ENCODE measurements around the gene SETMAR. TPM values are rescaled to one million over a fixed set of nuclear protein-coding genes. Genes with fewer than 3 reads are reported as not detected.

SETMAR gene
- polyA plus RNA-seq, 1 donor (not counting 4 experiments of a cell fraction or from before 2014, with no cell fraction given): 12.7 TPM

DNA sequence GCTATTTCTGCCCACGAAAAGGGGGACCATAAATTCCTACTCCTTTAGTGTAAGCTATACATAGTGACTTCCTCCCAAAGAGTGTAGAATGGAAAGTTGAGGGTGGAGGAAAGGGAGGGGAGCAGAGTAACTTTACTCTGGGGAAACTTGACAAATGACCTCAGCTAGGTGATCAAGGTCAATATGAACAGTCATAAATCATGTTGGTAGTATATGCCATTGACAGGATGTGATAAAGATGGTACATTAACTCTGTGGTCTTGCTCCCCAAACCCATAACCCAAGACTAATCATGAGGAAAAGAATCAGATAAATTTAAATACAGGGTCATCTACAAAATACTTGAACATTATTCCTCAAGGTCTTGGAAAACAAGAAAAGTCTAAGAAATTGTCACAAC, 18.6 kb downstream of the SETMAR start:
- H3K9ac ChIP-seq (ENCODE audit: control insufficient read depth, extremely low read depth, insufficient read depth, low read length): no peak overlapping the region
- H3K79me2 ChIP-seq (ENCODE audit: control insufficient read depth, insufficient read depth, low read length): no peaks in the 10 kb centered on the region
- FAIRE-seq (no peak), DNase-seq (ENCODE audit: low read depth, low spot score) (no peak)
- TF ChIP-seq, protein P1, sequence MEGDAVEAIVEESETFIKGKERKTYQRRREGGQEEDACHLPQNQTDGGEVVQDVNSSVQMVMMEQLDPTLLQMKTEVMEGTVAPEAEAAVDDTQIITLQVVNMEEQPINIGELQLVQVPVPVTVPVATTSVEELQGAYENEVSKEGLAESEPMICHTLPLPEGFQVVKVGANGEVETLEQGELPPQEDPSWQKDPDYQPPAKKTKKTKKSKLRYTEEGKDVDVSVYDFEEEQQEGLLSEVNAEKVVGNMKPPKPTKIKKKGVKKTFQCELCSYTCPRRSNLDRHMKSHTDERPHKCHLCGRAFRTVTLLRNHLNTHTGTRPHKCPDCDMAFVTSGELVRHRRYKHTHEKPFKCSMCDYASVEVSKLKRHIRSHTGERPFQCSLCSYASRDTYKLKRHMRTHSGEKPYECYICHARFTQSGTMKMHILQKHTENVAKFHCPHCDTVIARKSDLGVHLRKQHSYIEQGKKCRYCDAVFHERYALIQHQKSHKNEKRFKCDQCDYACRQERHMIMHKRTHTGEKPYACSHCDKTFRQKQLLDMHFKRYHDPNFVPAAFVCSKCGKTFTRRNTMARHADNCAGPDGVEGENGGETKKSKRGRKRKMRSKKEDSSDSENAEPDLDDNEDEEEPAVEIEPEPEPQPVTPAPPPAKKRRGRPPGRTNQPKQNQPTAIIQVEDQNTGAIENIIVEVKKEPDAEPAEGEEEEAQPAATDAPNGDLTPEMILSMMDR (optimal IDR thresholded peaks at IDR 0.05 in 1 of 3, IDR thresholded peaks at IDR 0.05 in 1 of 3, conservative IDR thresholded peaks at IDR 0.05 in 1 of 3; ENCODE audit: extremely low read depth in 1 of 3, insufficient read depth in 2 of 3, low read length in 3 of 3): no peak
- no peak for TF ChIP-seq EZH2 (IDR thresholded peaks at IDR 0.05; ENCODE audit: low read length)
- dilution Hi-C loops (cut with MboI; ENCODE audit: extremely low pct_ligation_motif_present, low sequenced_read_pairs): no loop called here
- no peaks in the 10 kb centered on the region for H3K9me1 ChIP-seq (ENCODE audit: control insufficient read depth, extremely low read depth, insufficient read depth, low read length)
- H3K9me3 ChIP-seq (ENCODE audit: control insufficient read depth, low read depth, low read length): no peaks in the 10 kb centered on the region
- H3K27ac ChIP-seq (ENCODE audit: control insufficient read depth, insufficient read depth, low read length): no peak overlapping the region
- no peak overlapping the region for H3K4me2 ChIP-seq (ENCODE audit: control insufficient read depth, extremely low read depth, insufficient read depth, low read depth, low read length)
- no peaks in the 10 kb centered on the region for H3K27me3 ChIP-seq (ENCODE audit: control insufficient read depth, extremely low read depth, insufficient read depth, low read length)
- no peaks in the 10 kb centered on the region for H3K4me1 ChIP-seq (ENCODE audit: control insufficient read depth, extremely low read depth, insufficient read depth, low read length)
- H2AFZ ChIP-seq (ENCODE audit: control insufficient read depth, low read length): no peak overlapping the region
- H3K4me3 ChIP-seq (ENCODE audit: control insufficient read depth in 2 of 3, extremely low read depth in 1 of 3, insufficient read depth in 2 of 3, low read depth in 1 of 3, low read length in 3 of 3): no peak overlapping the region
- H3K36me3 ChIP-seq (ENCODE audit: control insufficient read depth in 2 of 2, extremely low read depth in 1 of 2, insufficient read depth in 2 of 2, low read length in 2 of 2): no peaks in the 10 kb centered on the region
- no peaks in the 10 kb centered on the region for H4K20me1 ChIP-seq (ENCODE audit: control insufficient read depth, extremely low read depth, insufficient read depth, low read length)

- Histone ChIP-seq H3K9me3 (ENCODE audit: control insufficient read depth, low read depth, low read length) (no peaks in the 10 kb centered on the region), H3K9ac (ENCODE audit: control insufficient read depth, extremely low read depth, insufficient read depth, low read length) (no peak overlapping the region), H3K79me2 (ENCODE audit: control insufficient read depth, insufficient read depth, low read length) (no peaks in the 10 kb centered on the region), H3K36me3 (ENCODE audit: control insufficient read depth in 2 of 2, extremely low read depth in 1 of 2, insufficient read depth in 2 of 2, low read length in 2 of 2) (no peaks in the 10 kb centered on the region), H2AFZ (ENCODE audit: control insufficient read depth, low read length) (no peak overlapping the region), H3K9me1 (ENCODE audit: control insufficient read depth, extremely low read depth, insufficient read depth, low read length) (no peaks in the 10 kb centered on the region), H4K20me1 (ENCODE audit: control insufficient read depth, extremely low read depth, insufficient read depth, low read length) (no peaks in the 10 kb centered on the region), H3K4me3 (ENCODE audit: control insufficient read depth in 2 of 3, extremely low read depth in 1 of 3, insufficient read depth in 2 of 3, low read depth in 1 of 3, low read length in 3 of 3) (no peak overlapping the region), H3K4me1 (ENCODE audit: control insufficient read depth, extremely low read depth, insufficient read depth, low read length) (no peaks in the 10 kb centered on the region), H3K27me3 (ENCODE audit: control insufficient read depth, extremely low read depth, insufficient read depth, low read length) (no peaks in the 10 kb centered on the region), H3K27ac (ENCODE audit: control insufficient read depth, insufficient read depth, low read length) (no peak overlapping the region), H3K4me2 (ENCODE audit: control insufficient read depth, extremely low read depth, insufficient read depth, low read depth, low read length) (no peak overlapping the region)
- TF ChIP-seq EZH2 (IDR thresholded peaks at IDR 0.05; ENCODE audit: low read length): no peak
- dilution Hi-C loops (cut with MboI; ENCODE audit: extremely low pct_ligation_motif_present, low sequenced_read_pairs): no loop called here
- DNase-seq (ENCODE audit: low read depth, low spot score) (no peak), FAIRE-seq (no peak)
Measured at GRCh38 chr3:4322635-4323034, 19.5 kb downstream of the SETMAR start.

Measured in keratinocyte (primary cell).